Panc1 (cell line): ENCODE measurements around the gene PTPN11. TPM values are rescaled to one million over a fixed set of nuclear protein-coding genes. Genes with fewer than 3 reads are reported as not detected.
"Not testable (repeated sequence)": the region's sequence is repeated elsewhere in the genome, so short reads cannot be mapped to it uniquely, and the experiment has no call there.

Experiments
- ATAC-seq: fragments of 200-7000 bp; cut with Tn5 transposase; 2 replicates; pipeline ENCODE4 v1.9.1; 2020; ENCODE audit warnings: mild to moderate bottlenecking, moderate library complexity
- BruUV-seq: library from RNA; stranded (reverse); fragments of 400-500 nt; replicated peaks from 2 replicates; lab custom pipeline; 2021; lab: Mats Ljungman, UMichigan
- CTCF ChIA-PET: fragments of 300-600 bp; sonication (Branson Sonifier 250); formaldehyde crosslinking; loops from one replicate; lab custom pipeline; 2022; ENCODE audit warnings: antibody characterized with exemption; lab: Charles Lee
- POLR2A ChIA-PET: fragments of 300-600 bp; sonication (Branson Sonifier 250); formaldehyde crosslinking; loops from one replicate; lab custom pipeline; 2022; ENCODE audit warnings: antibody characterized with exemption; lab: Charles Lee
- DNase-seq: peaks from one replicate; pipeline ENCODE4 v3.0.0-alpha.2; 2010; ENCODE audit warnings: low read depth, low spot score
- H3K27ac ChIP-seq: 2 replicates; pipeline ENCODE4 v1.5.1; 2011; ENCODE audit warnings: mild to moderate bottlenecking, low read length, inconsistent platforms
- H3K27me3 ChIP-seq: fragments of 200-500 bp; sonication (Bioruptor generic); 2 replicates; pipeline ENCODE4 v1.6.0; 2014; ENCODE audit warnings: low read length, inconsistent platforms; ENCODE audit not compliant: control insufficient read depth, insufficient read depth
- H3K36me3 ChIP-seq: fragments of 200-500 bp; sonication (Bioruptor generic); 2 replicates; pipeline ENCODE4 v1.5.1; 2014; ENCODE audit warnings: inconsistent platforms, mild to moderate bottlenecking, low read length, moderate library complexity; ENCODE audit not compliant: control insufficient read depth, insufficient read depth
- H3K4me1 ChIP-seq: 2 replicates; pipeline ENCODE4 v1.5.1; 2011; ENCODE audit warnings: inconsistent platforms, mild to moderate bottlenecking, low read length, moderate library complexity; ENCODE audit not compliant: control insufficient read depth, insufficient read depth
- H3K4me3 ChIP-seq, 2 experiments: 2 replicates each; pipeline ENCODE4 v1.5.1; 2011 to 2012; ENCODE audit warnings: low read depth in 2 of 2, low read length in 2 of 2, mild to moderate bottlenecking in 2 of 2, inconsistent platforms in 1 of 2, moderate library complexity in 1 of 2
- H3K9me3 ChIP-seq: fragments of 200-500 bp; sonication (Bioruptor generic); 2 replicates; pipeline ENCODE4 v1.5.1; 2014; ENCODE audit warnings: low read depth, mild to moderate bottlenecking, inconsistent platforms, low read length, moderate library complexity; ENCODE audit not compliant: control insufficient read depth, insufficient read depth
- POLR2AphosphoS5 ChIP-seq: IDR thresholded peaks from 2 replicates; pipeline ENCODE4 v1.6.1; 2012; ENCODE audit warnings: mild to moderate bottlenecking, low read depth, low read length, moderate library complexity
- SIN3A ChIP-seq: IDR thresholded peaks from 2 replicates; pipeline ENCODE4 v1.6.1; 2012; ENCODE audit warnings: low read depth, mild to moderate bottlenecking, low read length, moderate library complexity, borderline replicate concordance; ENCODE audit not compliant: insufficient read depth
- TCF7L2 ChIP-seq: IDR thresholded peaks from 2 replicates; pipeline ENCODE4 v1.6.1; 2011; ENCODE audit warnings: mild to moderate bottlenecking, low read depth, low read length, inconsistent platforms
- in situ Hi-C: cut with HindIII; loops from 2 replicates; pipeline ENCODE4 v1.10.0; 2016; ENCODE audit warnings: low sequenced_read_pairs, low pct_unique_long_range_greater_than_20kb
- intact Hi-C: fragments of 100-400 bp; cut with micrococcal nuclease; formaldehyde crosslinking; loops from one replicate; pipeline ENCODE4 v1.10.0; 2022; ENCODE audit not compliant: unreplicated experiment
- total RNA-seq: library from RNA; stranded (reverse); gene quantifications from one replicate; pipeline ENCODE4 v1.2.1, GENCODE V29; 2021; ENCODE audit not compliant: unreplicated experiment
- TF ChIP-seq, protein P1 (sequence below), 2 experiments: IDR thresholded peaks; 2 replicates each; pipeline ENCODE4 v1.6.1; 2011 to 2012; ENCODE audit warnings: low read depth in 2 of 2, control low read depth in 1 of 2, low read length in 1 of 2, mild to moderate bottlenecking in 1 of 2, moderate library complexity in 1 of 2; ENCODE audit not compliant: insufficient read depth in 1 of 2
- TF ChIP-seq, protein P2 (sequence below): fragments of 450-650 bp; IDR thresholded peaks from 2 replicates; pipeline ENCODE4 v1.5.1; 2017; ENCODE audit warnings: mild to moderate bottlenecking

The PTPN11 gene
- total RNA-seq, 1 experiment from 2014 or later = 139 TPM

DNA sequence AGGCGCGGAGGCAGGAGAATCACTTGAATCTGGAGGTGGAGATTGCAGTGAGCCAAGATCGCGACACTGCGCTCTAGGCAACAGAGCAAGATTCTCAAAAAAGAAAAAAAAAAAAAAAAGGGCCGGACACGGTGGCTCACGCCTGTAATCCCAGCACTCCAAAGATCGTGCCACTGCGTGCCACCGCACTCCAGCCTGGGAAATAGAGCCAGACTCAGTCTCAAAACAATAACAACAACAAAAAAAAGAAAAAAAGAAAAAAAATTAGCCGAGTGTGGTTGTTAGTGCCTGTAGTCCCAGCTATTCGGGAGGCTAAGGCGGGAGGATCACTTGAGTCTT, 8.9 kb upstream of the PTPN11 start:
- H3K27ac ChIP-seq = peak overlapping the region; percentile 99; the same call in 1 of the 2 replicates
- CTCF ChIA-PET = no interaction called here
- H3K4me3 ChIP-seq = peak overlapping the region; percentile 90 to 99
- TF ChIP-seq SIN3A (no peak), POLR2AphosphoS5 (no peak), TCF7L2 (no peak)
- TF ChIP-seq, protein P1, sequence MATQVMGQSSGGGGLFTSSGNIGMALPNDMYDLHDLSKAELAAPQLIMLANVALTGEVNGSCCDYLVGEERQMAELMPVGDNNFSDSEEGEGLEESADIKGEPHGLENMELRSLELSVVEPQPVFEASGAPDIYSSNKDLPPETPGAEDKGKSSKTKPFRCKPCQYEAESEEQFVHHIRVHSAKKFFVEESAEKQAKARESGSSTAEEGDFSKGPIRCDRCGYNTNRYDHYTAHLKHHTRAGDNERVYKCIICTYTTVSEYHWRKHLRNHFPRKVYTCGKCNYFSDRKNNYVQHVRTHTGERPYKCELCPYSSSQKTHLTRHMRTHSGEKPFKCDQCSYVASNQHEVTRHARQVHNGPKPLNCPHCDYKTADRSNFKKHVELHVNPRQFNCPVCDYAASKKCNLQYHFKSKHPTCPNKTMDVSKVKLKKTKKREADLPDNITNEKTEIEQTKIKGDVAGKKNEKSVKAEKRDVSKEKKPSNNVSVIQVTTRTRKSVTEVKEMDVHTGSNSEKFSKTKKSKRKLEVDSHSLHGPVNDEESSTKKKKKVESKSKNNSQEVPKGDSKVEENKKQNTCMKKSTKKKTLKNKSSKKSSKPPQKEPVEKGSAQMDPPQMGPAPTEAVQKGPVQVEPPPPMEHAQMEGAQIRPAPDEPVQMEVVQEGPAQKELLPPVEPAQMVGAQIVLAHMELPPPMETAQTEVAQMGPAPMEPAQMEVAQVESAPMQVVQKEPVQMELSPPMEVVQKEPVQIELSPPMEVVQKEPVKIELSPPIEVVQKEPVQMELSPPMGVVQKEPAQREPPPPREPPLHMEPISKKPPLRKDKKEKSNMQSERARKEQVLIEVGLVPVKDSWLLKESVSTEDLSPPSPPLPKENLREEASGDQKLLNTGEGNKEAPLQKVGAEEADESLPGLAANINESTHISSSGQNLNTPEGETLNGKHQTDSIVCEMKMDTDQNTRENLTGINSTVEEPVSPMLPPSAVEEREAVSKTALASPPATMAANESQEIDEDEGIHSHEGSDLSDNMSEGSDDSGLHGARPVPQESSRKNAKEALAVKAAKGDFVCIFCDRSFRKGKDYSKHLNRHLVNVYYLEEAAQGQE (IDR thresholded peaks at IDR 0.05; ENCODE audit: insufficient read depth in 1 of 2, low read depth in 2 of 2, low read length in 1 of 2) = no peak
- peaks cover 17% of the 10 kb centered on the region for H3K4me1 ChIP-seq
- intact Hi-C loops (no loop called here), in situ Hi-C loops (no loop called here)
- DNase-seq = no peak
- H3K36me3 ChIP-seq = peaks cover 32% of the 10 kb centered on the region
- no peaks in the 10 kb centered on the region for H3K27me3 ChIP-seq
- POLR2A ChIA-PET = no interaction called here
- no peak for ATAC-seq
- BruUV-seq = no TSS peak
- no peaks in the 10 kb centered on the region for H3K9me3 ChIP-seq

DNA sequence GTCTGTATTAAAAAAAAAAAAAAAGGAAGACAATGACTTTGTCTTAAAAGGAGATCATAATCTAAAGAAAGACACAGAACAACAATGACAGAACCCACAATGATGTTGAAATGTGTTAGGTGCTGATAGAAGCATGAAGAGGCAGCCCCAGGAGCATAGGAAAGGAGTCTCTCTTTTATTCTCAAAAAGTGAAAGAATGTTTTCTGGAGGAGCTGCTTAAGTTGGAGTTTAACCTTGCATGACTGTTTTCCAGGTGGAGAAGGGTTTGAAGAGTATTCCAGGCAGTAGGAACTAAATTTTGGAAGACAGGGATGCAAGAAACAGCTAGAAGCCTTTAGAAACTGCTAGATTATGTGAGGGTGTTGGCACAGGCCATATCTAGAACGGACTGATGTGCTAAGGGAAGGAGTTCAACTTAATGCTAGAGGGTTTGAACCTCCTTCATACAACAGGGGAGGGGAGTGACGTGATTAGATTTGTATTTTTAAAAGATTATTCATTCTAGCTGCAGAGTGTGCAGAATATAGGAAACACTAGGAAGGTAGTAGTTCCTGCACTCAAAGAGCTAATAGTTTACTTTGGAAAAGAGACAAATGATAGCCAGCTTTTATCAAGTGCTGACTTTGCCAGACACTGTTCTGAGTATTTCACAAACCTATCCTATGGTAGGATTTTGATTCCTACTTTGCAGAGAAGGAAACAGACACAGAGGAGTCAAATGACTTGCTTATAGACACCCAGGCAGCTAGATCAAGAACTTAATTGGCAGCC, 4.7 kb upstream of the PTPN11 start:
- in situ Hi-C loops = no loop called here
- Histone ChIP-seq H3K9me3 (no peaks in the 10 kb centered on the region), H3K27me3 (no peaks in the 10 kb centered on the region), H3K27ac (no peak overlapping the region), H3K4me1 (0 out of 2 replicates have a peak, but pooled peaks cover 3% of the 10 kb centered on the region), H3K36me3 (peaks cover under 1% of the 10 kb centered on the region; the same call in 1 of the 2 replicates), H3K4me3 (no peak overlapping the region)
- no peak for ATAC-seq
- intact Hi-C loops = no loop called here
- TF ChIP-seq, protein P1 (IDR thresholded peaks at IDR 0.05; ENCODE audit: insufficient read depth in 1 of 2, low read depth in 2 of 2, low read length in 1 of 2) = no peak
- TF ChIP-seq, protein P2, sequence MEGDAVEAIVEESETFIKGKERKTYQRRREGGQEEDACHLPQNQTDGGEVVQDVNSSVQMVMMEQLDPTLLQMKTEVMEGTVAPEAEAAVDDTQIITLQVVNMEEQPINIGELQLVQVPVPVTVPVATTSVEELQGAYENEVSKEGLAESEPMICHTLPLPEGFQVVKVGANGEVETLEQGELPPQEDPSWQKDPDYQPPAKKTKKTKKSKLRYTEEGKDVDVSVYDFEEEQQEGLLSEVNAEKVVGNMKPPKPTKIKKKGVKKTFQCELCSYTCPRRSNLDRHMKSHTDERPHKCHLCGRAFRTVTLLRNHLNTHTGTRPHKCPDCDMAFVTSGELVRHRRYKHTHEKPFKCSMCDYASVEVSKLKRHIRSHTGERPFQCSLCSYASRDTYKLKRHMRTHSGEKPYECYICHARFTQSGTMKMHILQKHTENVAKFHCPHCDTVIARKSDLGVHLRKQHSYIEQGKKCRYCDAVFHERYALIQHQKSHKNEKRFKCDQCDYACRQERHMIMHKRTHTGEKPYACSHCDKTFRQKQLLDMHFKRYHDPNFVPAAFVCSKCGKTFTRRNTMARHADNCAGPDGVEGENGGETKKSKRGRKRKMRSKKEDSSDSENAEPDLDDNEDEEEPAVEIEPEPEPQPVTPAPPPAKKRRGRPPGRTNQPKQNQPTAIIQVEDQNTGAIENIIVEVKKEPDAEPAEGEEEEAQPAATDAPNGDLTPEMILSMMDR = no peak
- TF ChIP-seq SIN3A (no peak), TCF7L2 (no peak), POLR2AphosphoS5 (no peak)
- BruUV-seq = no TSS peak
- no peak for DNase-seq
- POLR2A ChIA-PET = interaction anchor here (0.5 to 0.6 kb wide), 2 partner anchors 259 to 599 kb away, joined by 3 read pairs; no protein-coding TSS in a partner anchor
- CTCF ChIA-PET = no interaction called here

DNA sequence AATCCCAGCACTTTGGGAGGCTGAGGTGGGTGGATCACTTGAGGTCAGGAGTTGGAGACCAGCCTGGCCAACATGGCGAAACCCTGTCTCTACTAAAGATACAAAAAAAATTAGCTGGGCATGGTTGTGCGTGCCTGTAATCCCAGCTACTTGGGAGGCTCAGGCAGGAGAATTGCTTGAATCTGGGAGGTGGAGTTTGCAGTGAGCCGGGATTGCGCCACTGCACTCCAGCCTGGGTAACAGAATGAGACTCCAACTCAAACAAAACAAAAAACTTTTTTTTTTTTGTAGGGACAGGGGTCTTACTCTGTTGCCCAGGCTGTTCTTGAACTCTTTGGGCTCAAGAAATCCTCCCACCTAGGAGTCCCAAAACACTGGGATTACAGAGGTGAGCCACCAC, 3.3 kb upstream of the PTPN11 start:
- H3K27me3 ChIP-seq, H3K4me1 ChIP-seq, intact Hi-C loops, BruUV-seq, in situ Hi-C loops, CTCF ChIA-PET, POLR2A ChIA-PET, H3K27ac ChIP-seq, DNase-seq, H3K4me3 ChIP-seq, H3K36me3 ChIP-seq, ATAC-seq, H3K9me3 ChIP-seq: not testable (repeated sequence)
